Fibroblast of lung (primary cell): ENCODE data around the gene WNT9A. TPM values are rescaled to one million over a fixed set of nuclear protein-coding genes. Genes with fewer than 3 reads are reported as not detected.

Source experiments
- DNase-seq, 2 donors: peaks; one replicate each; pipeline versions ENCODE4 v3.0.0 to v3.0.0-alpha.2; 2010; ENCODE audit warnings: low read depth in 2 of 2
- H2AFZ ChIP-seq: 2 replicates; pipeline ENCODE4 v1.5.1; 2012; ENCODE audit warnings: low read length, control low read depth, inconsistent platforms
- H3K27ac ChIP-seq: 2 replicates; pipeline ENCODE4 v1.5.1; 2011; ENCODE audit warnings: low read length, control low read depth; ENCODE audit not compliant: insufficient read depth
- H3K27me3 ChIP-seq: 2 replicates; pipeline ENCODE4 v1.5.1; 2011; ENCODE audit warnings: mild to moderate bottlenecking, low read length; ENCODE audit not compliant: control insufficient read depth, insufficient read depth
- H3K36me3 ChIP-seq: 2 replicates; pipeline ENCODE4 v1.5.1; 2011; ENCODE audit warnings: low read length; ENCODE audit not compliant: control insufficient read depth, insufficient read depth
- H3K4me1 ChIP-seq: 2 replicates; pipeline ENCODE4 v1.5.1; 2011; ENCODE audit warnings: low read length; ENCODE audit not compliant: control insufficient read depth, insufficient read depth; ENCODE audit errors: extremely low read depth
- H3K4me2 ChIP-seq: 2 replicates; pipeline ENCODE4 v1.5.1; 2011; ENCODE audit warnings: low read length, control low read depth; ENCODE audit not compliant: insufficient read depth; ENCODE audit errors: extremely low read depth
- H3K4me3 ChIP-seq, 4 experiments: fragments of 200-600 bp in 1 of 4; sonication (generic) in 1 of 4; replicated peaks in 1 of 4; 2 replicates each; pipeline ENCODE4 v1.5.1; 2011 to 2016; ENCODE audit warnings: low read length in 4 of 4, low read depth in 3 of 4, mild to moderate bottlenecking in 3 of 4, control low read depth in 2 of 4, inconsistent platforms in 1 of 4, mixed read lengths in 1 of 4; ENCODE audit not compliant: insufficient read depth in 1 of 4; ENCODE audit errors: control extremely low read depth in 1 of 4
- H3K79me2 ChIP-seq: 2 replicates; pipeline ENCODE4 v1.5.1; 2012; ENCODE audit warnings: mild to moderate bottlenecking, low read length, inconsistent platforms; ENCODE audit not compliant: control insufficient read depth, insufficient read depth
- H3K9ac ChIP-seq: 2 replicates; pipeline ENCODE4 v1.5.1; 2011; ENCODE audit warnings: mild to moderate bottlenecking, low read length, control low read depth; ENCODE audit not compliant: insufficient read depth
- H3K9me3 ChIP-seq: 2 replicates; pipeline ENCODE4 v1.5.1; 2012; ENCODE audit warnings: low read depth, low read length; ENCODE audit not compliant: control insufficient read depth, insufficient read depth
- H4K20me1 ChIP-seq: 2 replicates; pipeline ENCODE4 v1.5.1; 2011; ENCODE audit warnings: low read length; ENCODE audit not compliant: control insufficient read depth, insufficient read depth; ENCODE audit errors: extremely low read depth
- CTCF ChIP-seq, 2 donors: IDR thresholded peaks in 1 of 2; conservative IDR thresholded peaks in 1 of 2; 1 replicate in 1 of 2; 2 replicates in 1 of 2; pipeline ENCODE4 v1.5.1; 2011 to 2012; ENCODE audit warnings: low read length in 2 of 2, control low read depth in 1 of 2, inconsistent platforms in 1 of 2, low read depth in 1 of 2, mild to moderate bottlenecking in 1 of 2
- EZH2 ChIP-seq: IDR thresholded peaks from 2 replicates; pipeline ENCODE4 v1.5.1; 2012; ENCODE audit warnings: low read length, control low read depth, mild to moderate bottlenecking; ENCODE audit errors: missing control alignments
- polyA plus RNA-seq, 2 donors: library from polyadenylated mRNA; depleted of rRNA in 1 of 2; stranded (reverse) in 1 of 2; unstranded in 1 of 2; fragments of >200 nt; gene quantifications; 2 replicates each; pipeline ENCODE4 v1.2.1, GENCODE V29; 2011 to 2012; ENCODE audit warnings: missing spikeins in 1 of 2
- total RNA-seq: library from RNA; depleted of rRNA; stranded (reverse); fragments of >200 nt; gene quantifications from 2 replicates; pipeline ENCODE4 v1.2.1, GENCODE V29; 2014

Gene WNT9A
- total and polyA plus RNA-seq, 2 donors (not counting 1 experiment from before 2014, with no cell fraction given): 1.0 to 5.3 TPM

GRCh38 chr1:227939791-227940771 lies 7.7 kb downstream of the WNT9A start:
- Histone ChIP-seq H3K27me3 (no peaks in the 10 kb centered on the region), H3K79me2 (no peaks in the 10 kb centered on the region)
- DNase-seq: no peak

DNA sequence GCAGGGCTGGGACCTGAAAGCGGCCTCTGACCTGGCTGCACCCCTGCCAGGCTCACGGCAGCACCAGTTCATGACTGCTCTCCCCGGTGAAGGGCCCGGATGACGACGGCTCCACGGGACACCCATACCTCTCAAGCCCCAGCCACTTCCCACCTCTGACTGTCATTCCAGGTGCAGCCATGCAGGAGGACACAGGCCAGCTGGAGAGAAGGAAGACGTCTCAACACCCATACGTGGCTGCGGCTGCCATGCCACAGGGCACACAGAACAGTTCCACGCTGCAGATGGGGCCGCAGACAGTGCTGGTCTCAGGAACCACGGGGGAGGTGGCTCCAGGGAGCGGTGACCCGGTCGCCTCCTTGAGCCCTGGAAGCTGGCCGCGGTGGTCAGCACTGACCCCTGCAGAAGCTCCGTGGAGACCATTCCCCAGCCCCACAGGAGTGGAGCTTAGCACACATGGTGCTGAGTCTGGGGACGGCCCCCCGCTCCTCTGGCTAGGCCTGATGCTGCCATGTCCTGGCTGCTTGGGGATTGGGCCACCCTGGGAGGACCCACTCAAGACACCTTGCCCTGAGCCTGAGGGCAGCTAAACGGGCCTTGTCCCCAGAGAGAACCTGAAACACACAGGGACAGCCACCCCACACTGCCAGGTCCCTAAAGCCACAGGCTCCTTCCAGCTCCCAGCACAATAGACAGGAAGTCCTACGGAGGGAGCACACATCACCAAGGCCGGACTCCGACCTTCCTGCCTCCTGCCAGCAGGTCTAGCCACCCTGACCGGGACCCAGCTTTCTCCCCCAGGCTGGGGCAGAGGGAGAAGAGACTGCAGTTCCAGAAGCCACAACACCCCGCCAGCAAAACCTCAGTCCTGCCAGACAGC lies 8.6 kb downstream of the WNT9A start:
- DNase-seq: no peak
- Histone ChIP-seq H3K79me2 (no peaks in the 10 kb centered on the region), H4K20me1 (no peaks in the 10 kb centered on the region), H2AFZ (no peak overlapping the region), H3K27ac (no peak overlapping the region), H3K4me1 (no peaks in the 10 kb centered on the region), H3K27me3 (no peaks in the 10 kb centered on the region), H3K9me3 (peaks cover 2% of the 10 kb centered on the region), H3K4me2 (no peak overlapping the region), H3K4me3 (no peak overlapping the region), H3K9ac (no peak overlapping the region), H3K36me3 (no peaks in the 10 kb centered on the region)
- TF ChIP-seq CTCF (conservative IDR thresholded peaks at IDR 0.05 in 1 of 2, IDR thresholded peaks at IDR 0.05 in 1 of 2; ENCODE audit: low read depth in 1 of 2, low read length in 2 of 2) (no peak), EZH2 (no peak)

More at GRCh38 chr1:227939791-227940771, 7.7 kb downstream of the WNT9A start:
- no peak overlapping the region for H3K4me2 ChIP-seq
- peaks cover 2% of the 10 kb centered on the region for H3K9me3 ChIP-seq
- H4K20me1 ChIP-seq: no peaks in the 10 kb centered on the region
- no peak overlapping the region for H2AFZ ChIP-seq
- no peaks in the 10 kb centered on the region for H3K4me1 ChIP-seq
- H3K36me3 ChIP-seq: no peaks in the 10 kb centered on the region
- H3K9ac ChIP-seq: no peak overlapping the region
- TF ChIP-seq CTCF (conservative IDR thresholded peaks at IDR 0.05 in 1 of 2, IDR thresholded peaks at IDR 0.05 in 1 of 2; ENCODE audit: low read depth in 1 of 2, low read length in 2 of 2) (no peak), EZH2 (no peak)
- no peak overlapping the region for H3K27ac ChIP-seq
- H3K4me3 ChIP-seq: no peak overlapping the region

DNA sequence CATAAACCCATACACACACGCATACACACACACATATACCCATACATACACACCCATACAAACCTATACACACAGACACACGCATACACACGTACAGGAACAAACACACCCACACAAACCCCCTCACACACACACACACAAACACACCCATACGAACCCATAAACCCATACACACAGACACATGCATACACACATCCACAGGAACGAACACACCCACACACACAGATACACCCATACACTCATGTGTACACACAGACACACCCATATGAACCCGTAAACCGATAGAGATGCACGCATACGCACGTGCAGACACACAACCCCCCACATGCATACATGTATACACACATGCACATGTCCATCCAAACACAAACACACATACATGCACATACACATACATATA lies 9.5 kb downstream of the WNT9A start:
- Histone ChIP-seq H3K4me1 (no peaks in the 10 kb centered on the region), H4K20me1 (no peaks in the 10 kb centered on the region), H3K27me3 (no peaks in the 10 kb centered on the region), H3K4me3 (no peak overlapping the region), H3K36me3 (no peaks in the 10 kb centered on the region), H3K9ac (no peak overlapping the region), H2AFZ (no peak overlapping the region), H3K79me2 (no peaks in the 10 kb centered on the region), H3K4me2 (no peak overlapping the region), H3K9me3 (peaks cover 2% of the 10 kb centered on the region), H3K27ac (no peak overlapping the region)
- no peak for TF ChIP-seq CTCF (conservative IDR thresholded peaks at IDR 0.05 in 1 of 2, IDR thresholded peaks at IDR 0.05 in 1 of 2; ENCODE audit: low read depth in 1 of 2, low read length in 2 of 2)
- no peak for TF ChIP-seq EZH2
- no peak for DNase-seq
